ENCODE data around the gene CLEC14A.

DNA sequence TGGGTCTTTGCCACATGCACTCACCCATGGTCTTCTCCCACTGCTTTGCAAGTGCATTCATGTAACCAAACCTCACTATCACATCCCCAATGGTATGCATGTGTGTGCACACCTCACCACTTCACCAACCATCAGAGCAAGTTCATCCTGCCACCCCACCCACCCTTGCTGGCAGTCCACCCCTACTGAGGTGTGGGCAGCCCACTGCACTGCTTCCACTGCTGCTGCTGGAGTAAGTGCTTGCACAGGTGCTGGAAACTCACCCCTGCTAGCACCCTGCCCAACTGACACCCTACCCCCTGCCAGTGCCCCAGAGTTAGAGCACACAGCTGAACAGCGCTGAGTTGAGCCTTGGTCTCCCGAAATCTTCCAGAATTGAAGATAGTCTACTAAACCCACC is 46.1 kb upstream of the CLEC14A start:
- no peak for TF ChIP-seq SPI1 (IDR thresholded peaks at IDR 0.05; ENCODE audit: low read depth, low read length)
- TF ChIP-seq POLR2AphosphoS5 (IDR thresholded peaks at IDR 0.05; ENCODE audit: low read depth, low read length): no peak
